ENCODE measurements around the gene ZNF239. TPM values are rescaled to one million over a fixed set of nuclear protein-coding genes. Genes with fewer than 3 reads are reported as not detected.

Gene ZNF239
- total and polyA plus RNA-seq, 2 of the 8 experiments (the other 6 are each of a cell fraction or from before 2014, with no cell fraction given): 2.4 to 11.4 TPM

DNA sequence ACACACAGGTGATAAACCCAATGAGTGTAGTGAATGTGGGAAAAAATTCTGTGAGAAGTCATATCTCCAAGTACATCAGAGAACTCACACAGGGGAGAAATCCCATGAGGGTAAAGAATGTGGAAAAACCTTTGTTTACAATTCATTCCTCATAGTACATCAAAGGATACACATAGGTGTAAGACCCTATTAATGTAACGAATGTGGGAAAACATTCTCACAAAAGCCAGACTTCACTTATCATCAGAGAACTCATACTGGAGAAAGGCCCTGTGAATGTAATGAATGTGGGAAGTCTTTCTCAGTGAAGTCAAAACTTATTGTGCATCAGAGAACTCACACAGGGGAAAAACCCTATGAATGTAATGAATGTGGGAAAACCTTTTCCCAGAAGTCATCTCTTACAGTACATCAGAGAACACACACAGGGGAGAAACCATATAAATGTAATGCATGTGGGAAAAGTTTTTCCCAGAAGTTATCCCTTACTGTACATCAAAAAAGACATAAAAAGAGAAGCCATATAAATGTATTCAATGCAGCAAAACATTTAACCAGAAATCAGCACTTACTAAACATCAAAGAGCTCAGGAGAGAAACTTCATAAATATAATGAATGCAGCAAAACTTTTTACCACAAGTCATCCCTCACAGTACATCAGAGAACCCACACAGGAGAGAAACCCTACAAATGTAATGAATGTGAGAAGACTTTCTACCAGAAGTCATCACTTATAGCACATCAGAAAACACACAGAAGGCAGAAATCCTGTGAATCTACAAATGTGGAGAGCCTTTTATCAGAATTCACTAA, 49.8 kb downstream of the ZNF239 start:
- H4K20me1 ChIP-seq (replicated peaks in 1 of 2; ENCODE audit: control insufficient read depth in 1 of 2, insufficient read depth in 2 of 2, low read length in 2 of 2): no peaks in the 10 kb centered on the region
- no peaks in the 10 kb centered on the region for H3K79me2 ChIP-seq (ENCODE audit: control insufficient read depth in 1 of 2, insufficient read depth in 2 of 2, low read length in 2 of 2)
- peak; percentile 100 for TF ChIP-seq ZNF274 (IDR thresholded peaks at IDR 0.05; ENCODE audit: borderline replicate concordance, extremely low read depth, low read length)
- no peak for TF ChIP-seq ASH2L (IDR thresholded peaks at IDR 0.05; ENCODE audit: low read length)
- no peak overlapping the region for H4K91ac ChIP-seq (replicated peaks; ENCODE audit: insufficient read length, low read length)
- H4K5ac ChIP-seq (ENCODE audit: insufficient read length, low read depth, low read length): no peak overlapping the region
- H3K4me3 ChIP-seq (ENCODE audit: extremely low read depth in 1 of 4, insufficient read depth in 2 of 4, low read depth in 3 of 4, low read length in 4 of 4): no peak overlapping the region
- FAIRE-seq (no peak), DNase-seq (ENCODE audit: low read depth in 1 of 2, low spot score in 2 of 2) (no peak)
- H3K36me3 ChIP-seq (ENCODE audit: control insufficient read depth in 2 of 4, insufficient read depth in 4 of 4, low read length in 3 of 4): no peaks in the 10 kb centered on the region
- H2BK120ac ChIP-seq (replicated peaks; ENCODE audit: low read depth, low read length): no peak overlapping the region
- H3K27me3 ChIP-seq (replicated peaks in 1 of 4; ENCODE audit: control insufficient read depth in 3 of 4, extremely low read depth in 1 of 4, insufficient read depth in 3 of 4, low read length in 3 of 4): no peaks in the 10 kb centered on the region
- no peak overlapping the region for H2BK12ac ChIP-seq (ENCODE audit: low read depth, low read length)
- no peak overlapping the region for H2BK15ac ChIP-seq (ENCODE audit: low read length)
- no peaks in the 10 kb centered on the region for H3K4me1 ChIP-seq (replicated peaks in 1 of 4; ENCODE audit: control insufficient read depth in 3 of 4, insufficient read depth in 4 of 4, low read length in 3 of 4)
- no peaks in the 10 kb centered on the region for H3K79me1 ChIP-seq (ENCODE audit: low read depth, low read length)
- H3K4me2 ChIP-seq (ENCODE audit: insufficient read depth in 1 of 2, low read depth in 2 of 2, low read length in 2 of 2): no peak overlapping the region
- H3K56ac ChIP-seq (replicated peaks; ENCODE audit: insufficient read length, low read depth, low read length): no peak overlapping the region
- no peak overlapping the region for H2AK5ac ChIP-seq (ENCODE audit: low read depth, low read length)
- 71% methylated on average over 1 of the region's 1 CpG; no CpG with 5 or more reads in 1 of the 2 experiments for WGBS, 2 experiments (ENCODE audit: extremely low coverage in 1 of 2, insufficient coverage in 1 of 2, insufficient read length in 1 of 2, insufficient replicate concordance in 2 of 2, low coverage in 1 of 2, low lambda C conversion rate in 2 of 2, missing lambda C conversion rate in 1 of 2)
- H3K27ac ChIP-seq (ENCODE audit: low read depth, low read length): no peak overlapping the region
- H2AFZ ChIP-seq (ENCODE audit: low read length): no peak overlapping the region
- peaks cover 54 to 56% of the 10 kb centered on the region in 2 experiments for H3K9me3 ChIP-seq (ENCODE audit: insufficient read depth in 2 of 2, low read depth in 1 of 2, low read length in 1 of 2)
- ChIA-PET CTCF (ENCODE audit: partially characterized antibody) (no interaction called here), POLR2A (ENCODE audit: partially characterized antibody) (no interaction called here)
- H3K9ac ChIP-seq (replicated peaks in 1 of 4; ENCODE audit: extremely low read depth in 1 of 4, low read depth in 3 of 4, low read length in 3 of 4): no peak overlapping the region
- H2BK20ac ChIP-seq (ENCODE audit: low read length): no peak overlapping the region
- no peak overlapping the region for H2BK5ac ChIP-seq (ENCODE audit: low read depth, low read length)
- H3K4ac ChIP-seq (replicated peaks; ENCODE audit: insufficient read length, low read depth, low read length): no peak overlapping the region
- H3K23me2 ChIP-seq (ENCODE audit: low read depth, low read length): no peaks in the 10 kb centered on the region
- no peak overlapping the region for H3K14ac ChIP-seq (ENCODE audit: insufficient read length)
- no peak overlapping the region for H3K23ac ChIP-seq (ENCODE audit: insufficient read length)
- no peak overlapping the region for H4K8ac ChIP-seq (ENCODE audit: extremely low read depth, insufficient read depth, low read length)
- H3K18ac ChIP-seq (ENCODE audit: extremely low read depth, low read length): no peak overlapping the region

Other genes with a start within 250 kb of the ZNF239 start
- gene FXYD4, start 203.0 kb downstream of the ZNF239 start, total RNA-seq (2021; fragmentation: NEBNext Ultra II Directional; extraction: Animal tissue kit (Norgen Biotek cat#: 25700)): not detected in 2 replicates
- gene FXYD4, start 203.0 kb downstream of the ZNF239 start, polyA plus RNA-seq (2011; rRNA removed): not detected in 2 replicates
- gene HNRNPF, start 165.4 kb downstream of the ZNF239 start, total RNA-seq (2021; fragmentation: NEBNext Ultra II Directional; extraction: Animal tissue kit (Norgen Biotek cat#: 25700)): 389 and 397 TPM in 2 replicates
- gene HNRNPF, start 165.4 kb downstream of the ZNF239 start, polyA plus RNA-seq (2011; rRNA removed): 208 and 209 TPM in 2 replicates
- gene ZNF487, start 137.5 kb downstream of the ZNF239 start, total RNA-seq (2021; fragmentation: NEBNext Ultra II Directional; extraction: Animal tissue kit (Norgen Biotek cat#: 25700)): 1.9 TPM in 2 replicates
- 1.9 and 2.5 TPM in 2 replicates for gene ZNF487, start 137.5 kb downstream of the ZNF239 start, polyA plus RNA-seq (2011; rRNA removed)
- gene ZNF485, start 31.8 kb upstream of the ZNF239 start, total RNA-seq (2021; fragmentation: NEBNext Ultra II Directional; extraction: Animal tissue kit (Norgen Biotek cat#: 25700)): 5.9 and 8.2 TPM in 2 replicates
- gene ZNF485, start 31.8 kb upstream of the ZNF239 start, polyA plus RNA-seq (2011; rRNA removed): 2.5 and 3.2 TPM in 2 replicates
- gene ZNF32, start 74.3 kb upstream of the ZNF239 start, total RNA-seq (2021; fragmentation: NEBNext Ultra II Directional; extraction: Animal tissue kit (Norgen Biotek cat#: 25700)): 21.7 and 22.5 TPM in 2 replicates
- gene ZNF32, start 74.3 kb upstream of the ZNF239 start, polyA plus RNA-seq (2011; rRNA removed): 7.3 and 17.2 TPM in 2 replicates